Occipital lobe (tissue), 1 donor: ENCODE results near the gene MRTFA. TPM values are rescaled to one million over a fixed set of nuclear protein-coding genes. Genes with fewer than 3 reads are reported as not detected.

Experiments used
- total RNA-seq: library from RNA; depleted of rRNA; stranded (reverse); fragments of >200 nt; gene quantifications from one replicate; pipeline ENCODE4 v1.2.3, GENCODE V29; 2014

MRTFA gene
- total RNA-seq, 1 donor from 2014 or later = 33.4 TPM

Other genes with a start within 250 kb of the MRTFA start
- 0.62 TPM for gene MCHR1, start 42.8 kb upstream of the MRTFA start, total RNA-seq
- 32.1 TPM for gene SLC25A17, start 182.6 kb upstream of the MRTFA start, total RNA-seq
- 148 TPM for gene ST13, start 219.9 kb upstream of the MRTFA start, total RNA-seq
- 6.4 TPM for gene XPNPEP3, start 220.4 kb upstream of the MRTFA start, total RNA-seq
- not detected for gene DNAJB7, start 225.4 kb upstream of the MRTFA start, total RNA-seq